Aorta (tissue), 5 donors: ENCODE results near the gene RHBG. TPM values are rescaled to one million over a fixed set of nuclear protein-coding genes. Genes with fewer than 3 reads are reported as not detected.

Source experiments
- ATAC-seq: fragments of 200-7000 bp; cut with Tn5 transposase; one replicate; pipeline ENCODE4 v1.9.1; 2022; ENCODE audit warnings: moderate library complexity; ENCODE audit not compliant: low FRiP score
- DNase-seq, 2 donors: peaks; one replicate each; pipeline ENCODE4 v3.0.0-alpha.2; 2020
- H3K27ac ChIP-seq, 2 donors: one replicate each; pipeline ENCODE4 v1.5.1; 2013; ENCODE audit warnings: low read length in 2 of 2, mild to moderate bottlenecking in 2 of 2, moderate library complexity in 2 of 2, control low read depth in 1 of 2, inconsistent platforms in 1 of 2, low read depth in 1 of 2
- H3K27me3 ChIP-seq, 2 donors: one replicate each; pipeline ENCODE4 v1.6.1; 2013; ENCODE audit warnings: control low read depth in 1 of 2, low read length in 1 of 2, mild to moderate bottlenecking in 1 of 2, moderate library complexity in 1 of 2; ENCODE audit not compliant: insufficient read depth in 2 of 2, control insufficient read depth in 1 of 2
- H3K36me3 ChIP-seq, 2 donors: one replicate each; pipeline ENCODE4 v1.6.1; 2013; ENCODE audit warnings: control low read depth in 1 of 2, low read length in 1 of 2, mild to moderate bottlenecking in 1 of 2; ENCODE audit not compliant: insufficient read depth in 2 of 2, control insufficient read depth in 1 of 2
- H3K4me1 ChIP-seq, 2 donors: one replicate each; pipeline ENCODE4 v1.6.1; 2013; ENCODE audit warnings: low read length in 2 of 2, control low read depth in 1 of 2, mild to moderate bottlenecking in 1 of 2, moderate library complexity in 1 of 2; ENCODE audit not compliant: insufficient read depth in 2 of 2, control insufficient read depth in 1 of 2
- H3K4me3 ChIP-seq, 2 donors: one replicate each; pipeline ENCODE4 v1.5.1; 2013; ENCODE audit warnings: low read length in 2 of 2, control low read depth in 1 of 2, mild to moderate bottlenecking in 1 of 2
- H3K9me3 ChIP-seq: one replicate; pipeline ENCODE4 v1.6.1; 2013; ENCODE audit warnings: mild to moderate bottlenecking, low read length; ENCODE audit not compliant: control insufficient read depth
- WGBS, 2 donors: extraction: QIAGEN DNeasy Blood & Tissue Kit; methylation state at CpG; one replicate each; pipeline ENCODE4 v1.1.7; 2013; 5-methylcytosine and 5-hydroxymethylcytosine counted together
- intact Hi-C, 2 donors: fragments of 100-400 bp; cut with DNase I; formaldehyde crosslinking; loops; one replicate each; pipeline versions ENCODE4 v1.14.2 to v1.15.0; 2022
- polyA plus RNA-seq, 2 donors: library from polyadenylated mRNA; stranded (reverse); fragments of 200-250 nt; gene quantifications; one replicate each; pipeline ENCODE4 v1.2.3, GENCODE V29; 2013
- total RNA-seq, 2 donors: library from RNA; stranded (reverse); fragmentation: NEBNext Ultra II Directional; extraction: Animal tissue kit (Norgen Biotek cat#: 25700); gene quantifications; one replicate each; pipeline ENCODE4 v1.2.1, GENCODE V29; 2021
- donor health status: healthy with polysubstance abuse.
- donor health status: Bipolar disorder and iron deficiency.
- donor health status: DM: no; HTN: no; CAD: no.
- donor health status: DM: no; HTN: no; CAD: no.
- donor health status: DM: yes; HTN: yes; CAD: no.

RHBG gene
- total and polyA plus RNA-seq, 4 donors: not detected

DNA sequence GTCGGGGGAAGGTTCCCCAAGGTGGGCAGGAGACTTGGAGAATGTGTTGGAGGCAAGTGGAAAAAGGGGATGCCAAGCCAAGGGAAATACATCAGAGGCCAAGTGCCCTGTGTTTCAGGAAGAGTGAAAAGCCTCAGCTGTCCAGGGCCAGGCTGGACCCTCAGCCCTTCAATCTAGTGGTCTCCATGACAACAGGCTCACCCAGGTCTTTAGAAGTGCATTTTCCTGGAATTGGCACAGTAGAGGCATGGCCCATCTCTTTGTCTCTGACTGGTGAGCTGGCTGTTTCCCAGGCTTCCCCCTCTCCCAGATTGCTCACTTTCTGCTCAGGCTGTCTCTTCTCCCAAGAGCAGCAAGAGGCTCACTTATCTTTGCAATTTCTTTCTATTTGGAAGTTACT is 10.4 kb upstream of the RHBG start:
- Histone ChIP-seq H3K36me3 (no peaks in the 10 kb centered on the region), H3K4me3 (no peak overlapping the region), H3K9me3 (no peaks in the 10 kb centered on the region), H3K27ac (no peak overlapping the region), H3K27me3 (no peaks in the 10 kb centered on the region), H3K4me1 (no peaks in the 10 kb centered on the region)
- intact Hi-C loops: no loop called here
- DNase-seq: no peak
- 36 to 41% methylated on average over 1 of the region's 1 CpG for WGBS, 2 donors
- no peak for ATAC-seq

DNA sequence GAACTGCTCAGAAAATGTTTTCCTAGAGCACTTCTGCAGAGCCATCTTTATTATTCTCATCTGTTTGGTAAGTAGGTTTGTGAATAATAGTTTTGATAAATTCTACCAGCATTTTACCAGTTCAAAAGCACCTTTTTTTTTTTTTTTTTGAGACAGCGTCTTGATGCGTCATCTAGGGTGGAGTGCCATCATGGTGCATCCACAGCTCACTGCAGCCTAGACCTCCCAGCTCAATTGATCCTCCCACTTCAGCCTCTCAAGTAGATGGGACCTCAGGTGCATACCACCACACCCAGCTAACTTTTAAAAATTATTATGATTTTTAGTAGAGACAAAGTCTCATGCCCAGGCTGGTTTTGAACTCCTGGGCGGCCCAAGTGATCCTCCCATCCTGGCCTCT is 9.8 kb upstream of the RHBG start:
- DNase-seq: no peak
- intact Hi-C loops: no loop called here
- H3K36me3 ChIP-seq: no peaks in the 10 kb centered on the region

DNA sequence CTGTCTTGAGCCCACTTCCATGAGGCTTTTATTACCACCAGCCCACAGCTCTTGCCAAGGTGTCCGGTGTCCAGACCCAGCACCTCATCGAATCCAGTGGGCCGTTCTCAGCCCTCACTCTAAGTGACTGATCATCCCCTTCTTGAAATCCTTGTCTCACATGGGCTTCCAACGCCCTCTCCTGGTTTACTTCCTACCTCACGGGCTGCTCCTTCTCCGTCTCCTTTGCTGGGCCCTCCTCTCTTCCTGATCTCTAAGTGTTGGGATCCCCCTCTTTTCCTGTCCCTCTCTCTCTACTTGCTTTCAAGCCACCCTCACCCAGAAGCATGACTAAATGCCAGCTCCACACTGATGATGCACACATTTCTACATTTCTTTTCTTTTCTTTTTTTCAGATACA is 9.0 kb upstream of the RHBG start:
- ATAC-seq (no peak), DNase-seq (no peak)
- intact Hi-C loops: no loop called here
- WGBS, 2 donors: 39 to 41% methylated on average over 6 of the region's 6 CpGs
- no peaks in the 10 kb centered on the region for H3K9me3 ChIP-seq
- no peaks in the 10 kb centered on the region for H3K36me3 ChIP-seq
- H3K4me3 ChIP-seq: no peak overlapping the region
- H3K4me1 ChIP-seq: no peaks in the 10 kb centered on the region
- H3K27me3 ChIP-seq: no peaks in the 10 kb centered on the region
- H3K27ac ChIP-seq: no peak overlapping the region

More for the DNA sequence above, 9.8 kb upstream of the RHBG start:
- no peaks in the 10 kb centered on the region for H3K27me3 ChIP-seq
- no peak overlapping the region for H3K27ac ChIP-seq
- H3K4me1 ChIP-seq: no peaks in the 10 kb centered on the region
- no peak for ATAC-seq
- WGBS, 2 donors: 92 to 97% methylated on average over 3 of the region's 3 CpGs
- H3K4me3 ChIP-seq: no peak overlapping the region
- H3K9me3 ChIP-seq: no peaks in the 10 kb centered on the region

DNA sequence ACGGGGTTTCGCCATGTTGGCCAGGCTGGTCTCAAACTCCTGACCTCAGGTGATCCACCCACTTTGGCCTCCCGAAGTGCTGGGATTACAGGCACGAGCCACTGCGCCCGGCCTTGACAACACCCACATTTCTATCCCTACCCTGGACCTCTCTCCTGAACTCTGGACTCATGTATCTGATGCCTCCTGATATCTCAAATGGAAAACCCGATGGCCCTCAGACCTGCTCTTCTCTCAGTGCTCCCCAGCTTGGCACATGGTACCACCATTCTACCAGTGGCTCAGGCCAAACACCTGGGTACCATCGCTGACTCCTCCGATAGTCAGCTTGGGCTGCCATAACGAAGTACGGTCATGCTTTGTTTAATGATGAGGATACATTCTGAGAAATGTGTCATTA is 8.5 kb upstream of the RHBG start:
- H3K27me3 ChIP-seq: no peaks in the 10 kb centered on the region
- DNase-seq: no peak
- no peak for ATAC-seq
- no peak overlapping the region for H3K27ac ChIP-seq
- WGBS, 2 donors: 95% methylated on average over 11 of the region's 11 CpGs
- no peaks in the 10 kb centered on the region for H3K36me3 ChIP-seq
- no peaks in the 10 kb centered on the region for H3K4me1 ChIP-seq
- no peaks in the 10 kb centered on the region for H3K9me3 ChIP-seq
- no peak overlapping the region for H3K4me3 ChIP-seq
- intact Hi-C loops: no loop called here

DNA sequence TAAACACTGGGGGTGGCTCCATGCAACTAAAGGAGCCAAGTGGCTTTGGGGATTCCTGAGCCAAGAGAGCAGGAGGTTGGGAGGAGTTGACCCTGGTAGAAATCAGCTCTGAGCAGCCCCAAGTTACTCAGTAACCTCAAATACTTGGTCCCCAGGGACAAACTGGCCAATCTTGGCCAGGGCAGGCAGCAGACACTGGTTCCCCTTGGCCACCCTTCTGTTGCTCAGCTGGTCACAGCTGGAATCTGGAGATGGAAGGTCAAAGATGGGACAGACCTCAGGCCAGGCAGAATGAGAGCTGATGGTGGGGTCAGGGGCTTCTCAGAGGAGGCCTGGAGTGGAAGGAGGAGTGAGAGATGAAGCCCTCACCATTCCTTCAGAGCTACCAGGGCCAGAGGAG is 3.3 kb upstream of the RHBG start:
- H3K27ac ChIP-seq: no peak overlapping the region
- H3K27me3 ChIP-seq: no peaks in the 10 kb centered on the region
- no peaks in the 10 kb centered on the region for H3K36me3 ChIP-seq
- no peak for ATAC-seq
- H3K9me3 ChIP-seq: no peaks in the 10 kb centered on the region
- intact Hi-C loops: no loop called here
- no peak for DNase-seq
- H3K4me1 ChIP-seq: no peaks in the 10 kb centered on the region
- H3K4me3 ChIP-seq: no peak overlapping the region

DNA sequence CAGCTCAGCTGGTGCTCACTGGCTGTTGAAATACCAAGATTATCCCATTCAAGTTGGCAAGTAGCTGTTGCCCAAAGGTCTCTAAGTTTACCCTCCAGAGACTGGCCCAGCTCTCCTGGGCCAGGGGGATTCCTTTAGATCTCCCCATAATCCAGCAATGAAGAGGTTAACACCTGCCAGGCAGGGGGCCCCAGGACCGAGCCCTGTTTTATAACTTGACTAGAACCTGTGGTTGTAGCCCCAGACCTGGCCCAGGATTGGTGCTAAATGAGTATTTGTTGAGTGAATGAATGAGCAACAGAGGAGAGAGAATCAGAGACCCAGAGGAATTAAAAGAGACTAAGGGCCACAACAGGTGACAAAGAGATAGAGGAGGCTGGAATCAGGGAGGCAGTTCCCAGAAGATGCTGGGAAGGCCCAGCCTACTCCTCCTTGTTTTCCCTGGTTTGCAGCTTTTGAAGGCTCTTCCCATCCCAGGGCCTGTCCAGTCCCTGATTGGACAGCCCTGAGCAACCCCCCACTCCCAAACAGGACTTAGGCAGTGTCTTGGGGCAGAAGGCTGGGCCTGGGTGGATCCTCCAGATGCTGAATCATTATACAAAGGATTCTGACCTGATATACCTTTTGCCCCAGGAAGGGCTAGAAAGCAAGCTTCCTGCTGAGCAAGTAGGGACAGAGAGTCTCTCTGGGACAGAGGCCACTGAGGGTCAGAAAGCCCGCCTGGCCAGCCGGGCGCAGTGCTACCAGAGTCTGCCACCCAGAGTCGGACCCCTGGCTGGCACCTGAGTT is 2.4 kb upstream of the RHBG start:
- H3K4me1 ChIP-seq: no peaks in the 10 kb centered on the region
- WGBS, 2 donors: 92 to 93% methylated on average over 5 of the region's 5 CpGs
- no peak for ATAC-seq
- no peak for DNase-seq
- H3K4me3 ChIP-seq: no peak overlapping the region
- no peaks in the 10 kb centered on the region for H3K27me3 ChIP-seq
- intact Hi-C loops: no loop called here
- H3K36me3 ChIP-seq: no peaks in the 10 kb centered on the region
- no peak overlapping the region for H3K27ac ChIP-seq
- no peaks in the 10 kb centered on the region for H3K9me3 ChIP-seq

DNA sequence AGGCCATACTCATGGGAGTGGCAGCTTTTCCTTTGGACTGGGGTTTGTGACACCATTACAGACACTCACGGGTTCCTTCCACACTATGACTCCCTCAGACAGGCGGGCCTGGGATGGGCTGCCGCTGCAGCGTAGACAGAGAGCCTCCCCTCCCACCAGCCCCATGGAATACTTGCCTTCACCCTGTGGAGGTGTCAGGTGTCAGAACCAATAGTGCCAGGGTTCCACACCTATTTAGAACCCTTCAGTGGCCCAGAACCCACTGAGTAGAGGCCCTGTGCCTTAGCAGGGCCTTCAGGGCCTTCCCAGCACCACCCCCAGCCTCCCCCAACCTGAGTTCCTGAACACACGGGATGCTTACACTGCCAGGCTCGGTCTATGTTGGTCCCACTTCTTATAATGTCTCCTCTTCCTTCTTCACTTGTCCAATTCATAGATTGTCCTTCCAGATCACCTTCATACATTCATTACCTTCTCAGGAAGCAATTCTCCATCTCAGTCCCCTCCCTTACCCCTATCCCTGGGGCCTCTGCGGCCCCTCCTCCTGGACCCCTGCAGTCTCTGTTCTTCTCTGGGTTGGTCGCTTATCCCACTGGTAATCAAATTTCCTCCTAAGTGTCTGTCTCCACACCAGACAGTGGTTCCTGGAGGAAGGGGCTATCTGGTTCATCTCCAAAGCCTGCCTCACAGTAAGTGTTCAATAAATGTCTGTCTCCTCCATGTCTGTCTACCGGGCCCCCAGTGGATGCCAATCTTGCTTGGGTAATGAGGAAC is 1.4 kb upstream of the RHBG start:
- WGBS, 2 donors: 88 to 89% methylated on average over 9 of the region's 9 CpGs
- H3K27me3 ChIP-seq: no peaks in the 10 kb centered on the region
- no peaks in the 10 kb centered on the region for H3K4me1 ChIP-seq
- no peaks in the 10 kb centered on the region for H3K36me3 ChIP-seq
- H3K4me3 ChIP-seq: no peak overlapping the region
- no peak for ATAC-seq
- no peaks in the 10 kb centered on the region for H3K9me3 ChIP-seq
- H3K27ac ChIP-seq: no peak overlapping the region
- intact Hi-C loops: no loop called here
- no peak for DNase-seq

DNA sequence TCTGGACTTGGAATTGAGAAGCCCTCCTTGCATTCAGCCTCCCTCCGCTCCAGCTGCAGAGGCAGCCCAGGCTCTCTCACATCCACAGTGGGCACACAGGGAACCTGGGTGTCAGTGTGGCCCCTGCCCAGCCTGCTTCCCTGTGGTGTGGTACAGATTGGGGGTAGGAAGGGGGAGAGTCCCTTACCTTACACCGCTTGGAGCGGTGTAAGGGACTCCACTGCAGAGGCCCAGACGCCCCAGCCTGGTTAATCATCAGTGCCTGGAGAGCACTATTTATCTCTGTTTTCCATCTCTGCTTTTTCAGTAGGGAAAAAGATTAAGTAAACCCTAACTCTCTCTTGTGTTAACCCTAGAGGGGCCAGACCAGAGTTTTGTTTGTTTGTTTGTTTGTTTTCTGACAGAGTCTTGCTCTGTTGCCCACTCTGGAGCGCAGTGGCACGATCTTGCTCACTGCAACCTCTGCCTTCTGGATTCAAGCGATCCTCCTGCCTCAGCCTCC is 803 bp upstream of the RHBG start:
- ATAC-seq: no peak
- Histone ChIP-seq H3K4me3 (no peak overlapping the region), H3K27ac (no peak overlapping the region), H3K4me1 (no peaks in the 10 kb centered on the region), H3K27me3 (no peaks in the 10 kb centered on the region), H3K9me3 (no peaks in the 10 kb centered on the region), H3K36me3 (no peaks in the 10 kb centered on the region)
- 83 to 90% methylated on average over 5 to 7 of the region's 7 CpGs for WGBS, 2 donors
- intact Hi-C loops: no loop called here
- DNase-seq: no peak
